Midbrain (tissue), 1 donor: ENCODE results near the gene CHAF1A.

Experiments
- DNase-seq: peaks from one replicate; lab custom pipeline; 2025; lab: John Stamatoyannopoulos, UW

The CHAF1A gene

GRCh38 chr19:4405977-4406376, 3.5 kb downstream of the CHAF1A start:
- DNase-seq: no peak

GRCh38 chr19:4406626-4407025, 4.2 kb downstream of the CHAF1A start:
- no peak for DNase-seq

GRCh38 chr19:4409123-4409933, 6.9 kb downstream of the CHAF1A start:
- DNase-seq: no peak

- DNase-seq: no peak
Observed at GRCh38 chr19:4413588-4413987, 11.1 kb downstream of the CHAF1A start.

GRCh38 chr19:4414144-4414799, 11.8 kb downstream of the CHAF1A start:
- DNase-seq: no peak

GRCh38 chr19:4414800-4415321, 12.4 kb downstream of the CHAF1A start:
- DNase-seq: no peak

GRCh38 chr19:4415352-4415751, 12.9 kb downstream of the CHAF1A start:
- DNase-seq: no peak

- DNase-seq: no peak
Observed at GRCh38 chr19:4416268-4416667, 13.8 kb downstream of the CHAF1A start.

GRCh38 chr19:4423416-4424126, 21.1 kb downstream of the CHAF1A start:
- DNase-seq: no peak

- DNase-seq: no peak
Observed at GRCh38 chr19:4425537-4425936, 23.1 kb downstream of the CHAF1A start.

GRCh38 chr19:4428326-4428975, 26.0 kb downstream of the CHAF1A start:
- no peak for DNase-seq

GRCh38 chr19:4429256-4429655, 26.8 kb downstream of the CHAF1A start:
- no peak for DNase-seq

GRCh38 chr19:4429771-4430171, 27.3 kb downstream of the CHAF1A start:
- no peak for DNase-seq

- DNase-seq: peak; percentile 41
Observed at GRCh38 chr19:4430760-4431159, 28.3 kb downstream of the CHAF1A start.

GRCh38 chr19:4431296-4431695, 28.9 kb downstream of the CHAF1A start:
- DNase-seq: no peak

GRCh38 chr19:4431808-4432674, 29.6 kb downstream of the CHAF1A start:
- DNase-seq: peak; percentile 24

- no peak for DNase-seq
Observed at GRCh38 chr19:4432918-4433506, 30.6 kb downstream of the CHAF1A start.

GRCh38 chr19:4434391-4434790, 32.0 kb downstream of the CHAF1A start:
- no peak for DNase-seq

GRCh38 chr19:4436231-4436630, 33.8 kb downstream of the CHAF1A start:
- DNase-seq: no peak

- no peak for DNase-seq
Observed at GRCh38 chr19:4437103-4437502, 34.7 kb downstream of the CHAF1A start.

- DNase-seq: no peak
Observed at GRCh38 chr19:4439243-4439642, 36.8 kb downstream of the CHAF1A start.
